ENCODE data around the gene SLC26A2.
"Not testable (repeated sequence)": the region's sequence is repeated elsewhere in the genome, so short reads cannot be mapped to it uniquely, and the experiment has no call there.

Gene SLC26A2

DNA sequence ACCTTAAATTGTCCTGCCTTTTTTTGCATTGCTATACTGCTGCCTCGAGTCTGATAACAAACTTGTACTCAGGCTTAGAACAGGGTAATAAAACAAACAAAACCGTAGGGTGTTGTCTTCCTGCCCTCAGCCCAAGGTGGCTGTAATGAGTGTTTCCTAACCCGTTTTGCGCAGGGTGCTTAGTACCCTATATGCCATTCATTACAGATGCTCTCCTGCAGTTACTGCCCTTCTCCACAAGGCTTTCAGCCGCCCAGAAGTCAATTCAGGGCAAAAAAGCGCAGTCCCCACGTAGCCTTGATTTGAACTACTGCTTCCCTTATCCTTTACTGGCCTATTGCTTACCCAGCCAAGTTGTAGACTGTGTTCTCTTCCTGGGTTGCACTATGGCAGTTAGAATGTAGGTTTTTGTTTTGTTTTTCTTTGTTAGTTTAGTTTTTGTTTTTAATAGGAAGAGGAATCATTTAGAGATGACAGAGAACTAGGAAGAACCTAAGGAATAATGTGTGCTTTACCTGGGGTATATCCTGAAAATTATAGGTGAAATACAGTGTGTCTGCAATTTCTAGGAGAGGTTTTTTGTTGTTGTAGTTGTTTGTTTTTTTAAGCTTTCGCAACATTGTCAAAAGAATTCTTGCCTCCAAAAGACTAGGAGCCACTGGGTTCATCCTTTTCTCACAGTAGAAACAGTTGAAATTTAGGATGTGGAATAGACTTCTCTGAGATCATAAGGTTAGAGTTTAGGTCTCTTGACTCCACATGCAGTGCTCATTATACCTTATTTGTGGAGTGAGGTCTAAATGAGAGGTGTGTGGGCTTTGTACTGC lies 41.3 kb downstream of the SLC26A2 start:
- DNase-seq (ENCODE audit: low spot score) = peak; percentile 79

DNA sequence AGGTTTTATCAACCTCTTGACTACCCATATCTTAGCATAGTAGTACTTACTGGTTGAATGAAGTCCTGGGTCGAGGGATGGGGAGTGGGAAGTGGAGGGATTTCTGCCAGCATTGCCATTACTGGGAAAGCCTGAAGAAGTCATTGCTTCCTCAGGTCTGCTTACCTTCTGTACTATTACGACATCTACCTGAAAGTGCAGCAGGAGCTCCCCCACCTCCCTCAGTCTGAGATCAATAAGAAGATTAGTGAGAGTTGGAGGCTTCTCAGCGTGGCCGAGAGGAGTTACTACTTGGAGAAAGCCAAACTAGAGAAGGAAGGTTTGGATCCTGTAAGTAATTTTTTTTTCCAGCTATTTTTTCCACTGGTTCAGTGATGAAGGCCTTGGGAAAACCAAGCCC lies 45.8 kb downstream of the SLC26A2 start:
- no peak for DNase-seq (ENCODE audit: low spot score)

DNA sequence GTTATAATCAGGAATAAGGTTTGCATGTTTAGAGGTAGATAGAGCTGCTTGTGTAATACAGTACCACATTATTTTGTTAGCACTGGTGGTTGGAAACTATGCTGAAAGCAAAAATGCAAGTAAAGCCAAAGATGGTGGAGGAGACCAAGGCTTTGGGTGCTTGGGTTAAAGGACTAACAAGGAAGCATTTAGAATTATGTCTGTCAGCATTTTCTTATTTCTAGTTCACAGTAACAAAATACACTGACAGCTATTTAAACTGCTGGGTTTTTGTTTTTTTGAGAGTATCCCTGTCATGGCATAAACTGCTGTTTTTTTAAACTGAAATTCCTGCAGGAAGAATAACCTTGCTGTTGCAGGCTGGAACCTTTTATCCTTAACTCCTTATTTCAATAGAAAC lies 46.5 kb downstream of the SLC26A2 start:
- no peak for DNase-seq (ENCODE audit: low spot score)

DNA sequence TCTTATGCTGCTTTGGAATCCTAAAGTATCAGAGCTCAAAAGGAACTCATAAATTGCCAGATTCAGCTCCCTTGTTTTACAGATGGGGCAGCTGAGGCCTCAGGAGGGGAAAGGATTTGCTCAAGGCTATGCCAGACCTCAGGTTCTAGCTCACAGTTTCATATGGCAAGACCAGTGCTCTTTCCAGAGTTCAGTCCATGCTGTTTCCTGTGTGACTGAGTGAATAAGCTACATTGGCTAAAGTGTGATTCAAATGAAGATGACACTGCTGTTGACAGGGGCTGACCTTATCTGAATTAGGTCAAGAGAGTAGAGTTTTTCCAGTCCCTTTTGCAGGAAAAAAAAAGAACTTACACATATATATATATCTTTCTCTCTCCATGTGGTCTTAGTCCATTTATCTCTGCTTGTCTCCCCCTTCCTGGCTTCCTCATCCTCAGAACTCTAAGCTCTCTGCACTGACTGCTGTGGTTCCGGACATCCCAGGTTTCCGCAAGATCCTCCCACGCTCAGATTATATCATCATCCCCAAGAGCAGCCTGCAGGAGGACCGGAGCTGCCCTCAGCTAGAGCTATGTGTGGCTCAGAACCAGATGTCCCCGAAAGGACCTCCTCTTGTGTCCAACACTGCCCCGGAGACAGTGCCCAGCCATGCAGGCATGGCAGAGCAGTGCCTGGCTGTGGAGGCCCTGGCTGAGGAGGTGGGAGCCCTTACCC lies 49.3 kb downstream of the SLC26A2 start:
- no peak for DNase-seq (ENCODE audit: low spot score)

DNA sequence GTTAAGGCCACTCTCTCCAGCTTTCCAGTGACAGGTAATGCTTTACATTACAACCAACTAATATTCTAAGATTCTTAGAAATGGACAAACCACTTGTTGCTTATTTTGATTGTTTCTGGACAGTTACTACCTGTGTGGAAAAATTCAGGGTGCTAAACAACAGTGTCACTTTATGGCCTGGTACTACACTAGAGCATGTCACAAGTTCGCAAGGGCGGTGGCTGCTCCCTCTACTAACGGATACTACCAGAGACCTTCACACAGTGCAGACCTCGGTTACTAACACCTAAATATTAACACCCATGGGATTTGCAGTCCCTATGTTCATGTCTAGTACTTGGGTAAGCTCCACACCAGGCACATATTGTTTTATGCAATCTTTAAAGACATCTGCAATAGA lies 53.4 kb downstream of the SLC26A2 start:
- DNase-seq (ENCODE audit: low spot score) = no peak

DNA sequence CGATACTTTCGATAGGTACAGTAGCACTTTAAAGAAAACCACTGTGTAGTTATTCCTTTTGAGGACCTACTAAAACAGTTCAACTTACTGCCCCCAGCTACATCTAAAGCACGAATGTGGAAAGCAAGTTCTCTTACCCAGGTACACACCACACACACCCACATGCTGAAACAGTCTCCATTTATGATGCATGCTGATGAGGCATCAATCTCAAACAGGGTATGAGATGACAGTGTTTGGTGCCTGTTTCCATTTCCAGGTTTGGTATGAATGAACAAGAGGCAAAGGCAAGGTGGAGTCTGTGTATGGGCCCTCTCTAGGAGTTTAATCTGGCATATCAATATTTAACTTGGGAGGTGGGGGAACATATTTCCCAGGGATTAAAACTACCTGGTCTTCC lies 53.9 kb downstream of the SLC26A2 start:
- no peak for DNase-seq (ENCODE audit: low spot score)

DNA sequence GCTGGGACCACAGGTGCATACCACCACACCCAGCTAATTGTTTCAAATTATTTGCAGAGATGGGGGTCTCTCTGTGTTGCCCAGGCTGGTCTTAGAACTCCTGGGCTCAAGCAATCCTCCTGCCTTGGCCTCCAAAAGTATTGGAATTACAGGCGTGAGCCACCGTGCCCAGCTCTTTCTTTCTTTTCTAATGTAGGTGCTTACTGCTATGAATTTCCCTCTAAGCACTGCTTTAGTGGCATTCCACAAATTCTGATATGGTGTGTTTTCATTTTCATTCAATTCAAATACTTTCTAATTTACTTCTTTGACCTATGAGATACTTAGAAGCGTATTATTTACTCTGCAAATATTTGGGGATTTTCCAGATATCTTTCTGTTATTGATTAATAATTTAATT lies 54.9 kb downstream of the SLC26A2 start:
- no peak for DNase-seq (ENCODE audit: low spot score)

DNA sequence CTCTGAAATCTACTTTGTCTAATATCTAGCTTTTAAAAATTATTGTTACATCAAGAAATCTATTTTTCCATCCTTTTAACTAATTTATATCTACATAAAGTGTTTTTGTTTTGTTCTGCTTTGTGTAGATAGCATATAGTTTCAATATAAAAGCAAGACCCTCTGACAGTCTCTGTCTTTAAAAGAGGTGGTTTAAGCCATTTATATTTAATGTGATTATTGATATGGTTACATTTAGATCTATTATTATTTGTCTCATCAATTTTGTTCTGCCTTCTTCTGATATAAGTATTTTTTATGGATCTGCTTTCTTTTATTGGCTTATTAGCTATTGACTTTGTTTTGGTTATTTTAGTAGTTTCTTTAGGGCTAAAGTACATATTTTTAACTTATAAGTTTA lies 56.0 kb downstream of the SLC26A2 start:
- no peak for DNase-seq (ENCODE audit: low spot score)

DNA sequence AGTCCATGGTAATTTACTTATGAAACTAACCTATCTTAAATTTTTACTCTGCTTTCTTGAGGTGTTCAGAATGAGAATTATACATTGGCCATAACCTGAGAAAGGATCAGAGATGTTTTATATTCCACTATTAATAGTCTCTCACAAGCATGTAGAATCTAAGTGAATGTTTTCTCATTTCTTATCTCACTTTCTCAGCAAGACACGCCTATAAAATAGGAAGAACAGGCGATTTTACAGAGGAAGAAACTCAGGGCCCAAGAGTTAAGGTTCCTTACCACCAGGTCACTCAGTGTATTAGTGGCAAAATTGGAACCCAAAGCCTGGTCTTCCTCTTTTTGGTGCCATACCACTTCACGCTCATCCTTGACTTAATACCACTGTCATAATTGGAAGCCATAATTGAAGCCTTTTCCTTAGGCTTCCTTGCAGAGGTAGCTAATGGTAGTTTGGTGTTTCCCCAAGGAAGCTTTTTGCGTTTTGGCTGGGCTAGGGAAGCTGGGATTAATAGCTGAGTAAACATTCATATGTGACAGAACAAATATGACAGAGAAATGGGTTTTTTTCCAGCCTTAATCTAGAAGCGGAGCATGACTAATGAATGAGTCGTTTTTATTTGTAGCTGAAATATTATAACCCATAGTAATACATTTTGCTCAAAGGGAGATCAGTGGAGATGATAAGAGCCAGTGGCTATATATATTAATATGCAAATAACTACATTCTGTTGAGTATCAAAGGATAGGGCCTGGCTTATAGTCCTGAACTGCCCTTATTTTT lies 56.9 kb downstream of the SLC26A2 start:
- no peak for DNase-seq (ENCODE audit: low spot score)

DNA sequence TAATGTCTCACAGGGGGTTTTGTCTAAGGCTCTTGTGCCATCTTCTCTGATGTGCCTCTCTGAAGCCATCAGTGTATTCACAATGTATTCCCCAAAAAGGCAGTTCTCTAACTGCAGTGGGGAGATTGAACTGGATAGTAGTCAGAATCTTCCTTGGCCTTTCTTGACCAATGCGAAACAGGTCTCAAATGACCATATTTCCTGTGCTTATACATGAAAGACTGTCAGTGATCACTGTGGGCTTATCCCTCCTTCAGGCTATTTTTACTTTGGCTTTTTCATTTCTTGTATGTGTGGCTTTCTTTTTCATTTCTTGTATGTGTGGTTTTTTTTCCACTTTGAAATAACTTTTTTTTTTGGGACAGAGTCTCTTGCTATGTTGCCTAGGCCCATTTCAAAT lies 59.7 kb downstream of the SLC26A2 start:
- DNase-seq (ENCODE audit: low spot score) = no peak

DNA sequence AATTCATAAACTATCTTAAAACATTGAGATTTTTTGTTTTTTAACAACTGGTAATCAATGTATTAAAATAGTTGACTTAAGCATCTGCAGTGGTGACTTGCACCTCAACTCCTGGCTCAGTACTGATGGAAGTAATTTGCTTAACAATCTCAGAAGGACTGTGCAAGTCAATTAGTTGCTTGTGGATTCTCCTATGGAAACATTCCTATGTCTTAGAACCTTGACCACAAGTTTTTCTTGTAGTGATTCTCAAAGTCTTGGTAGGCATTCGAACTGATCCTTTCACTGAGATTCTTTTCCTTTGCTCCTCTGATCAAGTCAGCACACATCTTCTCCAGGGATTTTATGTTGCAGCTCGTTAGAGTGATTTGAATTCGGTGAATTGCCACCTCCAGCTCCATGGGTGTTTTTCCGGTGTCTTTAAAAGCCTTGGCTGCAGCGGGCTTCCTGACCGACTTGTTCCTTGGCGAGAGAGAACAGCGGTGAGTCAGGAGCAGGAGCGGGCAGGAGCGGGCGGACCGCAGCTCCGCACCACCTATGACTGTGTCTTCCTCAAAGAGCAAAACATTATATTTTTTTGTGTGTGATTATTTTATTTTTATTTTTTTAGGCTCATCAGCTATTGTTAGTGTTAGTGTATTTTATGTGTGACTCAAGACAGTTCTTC lies 61.1 kb downstream of the SLC26A2 start:
- DNase-seq (ENCODE audit: low spot score) = peak; percentile 53

DNA sequence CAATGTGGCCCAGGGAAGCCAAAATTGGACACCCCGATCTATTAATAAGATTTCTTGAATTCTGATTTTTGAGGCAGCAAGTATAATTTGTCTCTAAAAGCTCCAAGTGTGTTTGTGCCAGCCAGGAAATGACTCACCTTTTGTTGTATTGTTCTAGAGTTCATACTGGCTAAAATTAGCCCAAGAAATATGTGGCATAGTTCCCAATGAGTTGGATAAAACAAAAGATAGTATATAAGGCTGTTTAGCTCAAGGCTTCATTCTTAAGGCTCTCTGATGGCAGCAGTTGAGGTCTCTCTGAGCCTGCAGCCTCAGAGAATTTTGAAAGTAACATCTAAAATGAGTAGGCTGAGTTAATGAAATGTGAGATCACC lies 61.6 kb downstream of the SLC26A2 start:
- DNase-seq (ENCODE audit: low spot score) = peak; percentile 86

DNA sequence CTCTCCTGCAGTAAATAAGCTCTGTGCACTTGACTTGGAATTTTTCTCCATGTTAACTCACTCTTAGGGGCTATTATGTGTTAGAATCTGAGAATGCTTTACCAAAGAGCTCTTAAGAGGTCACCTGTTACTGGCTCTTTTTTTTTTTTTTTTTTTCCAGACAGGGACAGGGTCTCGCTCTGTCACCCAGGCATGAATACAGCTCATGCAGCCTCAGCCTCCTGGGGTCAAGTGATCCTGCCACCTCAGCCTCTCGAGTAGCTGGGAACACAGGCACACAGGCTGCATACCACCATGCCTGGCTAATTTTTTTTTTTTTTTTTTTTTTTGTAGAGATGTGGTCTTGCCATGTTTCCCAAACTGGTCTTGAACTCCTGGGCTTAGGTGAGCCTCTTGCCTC lies 62.1 kb downstream of the SLC26A2 start:
- peak; percentile 84 for DNase-seq (ENCODE audit: low spot score)

DNA sequence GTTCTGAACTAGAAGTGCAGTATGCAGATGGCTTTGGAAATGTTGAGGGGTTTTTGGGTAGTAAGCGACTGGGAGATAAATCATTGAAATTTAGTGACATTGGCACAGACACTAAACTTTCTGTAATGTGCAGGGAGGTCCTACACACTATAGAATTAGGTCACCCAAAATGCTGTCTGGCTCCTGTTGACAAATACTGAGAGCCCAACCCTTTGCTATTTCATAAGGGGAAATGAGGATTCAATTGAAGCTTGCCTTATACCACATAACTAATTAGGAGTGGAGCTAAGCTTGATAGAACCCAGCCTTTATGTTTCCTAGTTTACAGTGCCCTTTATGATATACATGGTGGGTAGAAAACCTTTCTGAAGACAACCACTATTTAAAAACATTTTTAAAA lies 62.6 kb downstream of the SLC26A2 start:
- DNase-seq (ENCODE audit: low spot score) = no peak

DNA sequence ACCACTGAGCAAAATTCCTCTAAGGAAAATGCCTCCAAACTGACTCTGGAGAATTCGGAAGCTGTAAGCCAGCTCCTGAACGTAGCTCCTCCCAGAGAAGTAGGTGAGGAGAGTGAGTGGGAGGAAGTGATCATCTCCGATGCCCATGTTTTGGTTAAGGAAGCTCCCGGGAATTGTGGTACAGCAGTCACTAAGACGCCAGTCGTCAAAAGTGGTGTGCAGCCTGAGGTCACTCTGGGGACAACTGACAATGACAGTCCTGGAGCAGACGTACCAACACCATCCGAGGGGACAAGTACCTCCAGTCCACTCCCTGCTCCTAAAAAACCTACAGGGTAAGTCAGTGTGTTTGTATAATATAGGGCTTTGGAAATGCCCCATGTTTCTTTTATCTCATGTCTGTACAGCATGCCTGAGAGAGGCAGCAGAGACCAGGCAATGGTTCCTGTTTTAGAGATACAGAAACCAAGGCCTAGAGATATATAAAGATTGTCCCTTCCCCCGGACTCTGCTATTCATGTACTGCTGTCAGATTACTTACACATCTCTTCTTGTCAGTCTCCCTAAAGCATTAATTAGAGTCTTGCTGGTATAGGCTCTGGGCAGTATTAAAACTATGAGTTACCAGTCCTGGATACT lies 63.9 kb downstream of the SLC26A2 start:
- no peak for DNase-seq (ENCODE audit: low spot score)

DNA sequence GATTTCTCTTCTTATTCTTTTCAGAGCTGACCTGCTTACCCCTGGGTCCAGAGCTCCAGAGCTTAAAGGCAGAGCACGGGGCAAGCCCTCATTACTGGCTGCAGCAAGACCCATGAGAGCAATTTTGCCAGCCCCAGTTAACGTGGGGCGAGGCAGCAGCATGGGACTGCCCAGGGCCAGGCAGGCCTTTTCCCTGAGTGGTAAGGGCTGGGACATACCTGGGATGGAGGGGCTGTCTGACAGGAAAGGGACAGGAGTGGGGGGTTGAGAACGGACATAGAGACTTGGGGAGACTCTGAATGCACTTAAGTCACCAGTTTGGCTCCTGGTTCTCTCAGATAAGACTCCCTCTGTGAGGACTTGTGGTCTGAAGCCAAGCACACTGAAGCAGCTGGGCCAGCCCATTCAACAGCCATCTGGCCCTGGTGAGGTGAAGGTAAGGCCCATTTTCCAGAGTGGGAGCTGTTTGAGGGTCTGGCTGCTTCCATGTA lies 66.2 kb downstream of the SLC26A2 start:
- no peak for DNase-seq (ENCODE audit: low spot score)

DNA sequence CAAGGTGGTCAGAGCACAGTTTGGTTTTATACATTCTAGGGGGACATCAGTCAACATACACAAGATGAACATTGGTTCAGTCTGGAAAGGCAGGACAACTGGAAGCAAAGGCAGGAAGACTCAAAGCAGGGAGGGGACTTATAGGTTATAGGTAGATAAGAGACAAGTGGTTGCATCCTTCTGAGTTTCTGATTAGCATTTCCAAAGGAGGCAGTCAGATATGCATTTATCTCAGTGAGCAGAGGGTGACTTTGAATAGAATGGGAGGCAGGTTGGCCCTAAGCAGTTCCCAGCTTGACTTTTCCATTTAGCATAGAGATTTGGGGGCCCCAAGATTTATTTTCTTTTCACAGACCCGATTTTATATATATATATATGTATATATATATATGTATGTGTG lies 67.5 kb downstream of the SLC26A2 start:
- DNase-seq (ENCODE audit: low spot score) = not testable (repeated sequence)

DNA sequence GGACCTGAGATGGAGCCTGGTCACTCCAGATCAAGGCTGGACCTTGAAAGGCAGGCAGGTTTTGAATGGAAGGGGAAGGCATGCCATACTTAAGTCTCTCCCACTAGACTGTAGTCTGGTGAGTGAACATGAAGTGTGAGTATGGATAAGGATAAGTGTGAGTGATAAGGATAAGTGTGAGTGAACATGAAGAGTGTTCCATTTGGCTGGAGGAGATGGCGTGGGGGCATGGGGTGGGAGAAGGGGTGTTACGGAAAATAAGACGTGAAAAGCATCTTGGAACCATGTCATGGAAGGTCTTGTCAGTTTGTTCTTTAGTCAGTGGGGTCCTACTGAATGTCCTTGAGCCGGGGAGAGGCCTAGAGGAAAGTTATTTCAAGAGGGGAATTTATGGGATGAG lies 72.8 kb downstream of the SLC26A2 start:
- DNase-seq (ENCODE audit: low spot score) = no peak

DNA sequence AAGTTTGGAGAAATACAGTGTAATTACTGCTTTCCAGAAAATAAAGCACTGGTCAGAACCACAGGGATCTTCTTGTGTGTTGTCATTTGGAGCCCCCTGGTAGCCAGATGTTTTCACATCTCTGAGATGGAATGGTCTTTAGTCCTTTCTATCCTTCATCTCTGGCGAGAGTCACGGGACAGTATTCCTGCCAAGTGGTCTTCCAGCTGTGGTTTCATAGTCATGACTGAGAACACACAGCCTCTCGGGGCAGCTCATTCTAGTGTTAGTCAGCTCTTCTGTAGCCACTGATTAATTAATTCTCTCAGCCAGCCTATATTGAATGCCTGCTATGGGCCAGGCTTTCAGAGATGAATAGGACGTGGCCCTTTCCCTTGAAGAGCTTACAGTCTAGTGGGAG lies 74.1 kb downstream of the SLC26A2 start:
- peak; percentile 34 for DNase-seq (ENCODE audit: low spot score)

DNA sequence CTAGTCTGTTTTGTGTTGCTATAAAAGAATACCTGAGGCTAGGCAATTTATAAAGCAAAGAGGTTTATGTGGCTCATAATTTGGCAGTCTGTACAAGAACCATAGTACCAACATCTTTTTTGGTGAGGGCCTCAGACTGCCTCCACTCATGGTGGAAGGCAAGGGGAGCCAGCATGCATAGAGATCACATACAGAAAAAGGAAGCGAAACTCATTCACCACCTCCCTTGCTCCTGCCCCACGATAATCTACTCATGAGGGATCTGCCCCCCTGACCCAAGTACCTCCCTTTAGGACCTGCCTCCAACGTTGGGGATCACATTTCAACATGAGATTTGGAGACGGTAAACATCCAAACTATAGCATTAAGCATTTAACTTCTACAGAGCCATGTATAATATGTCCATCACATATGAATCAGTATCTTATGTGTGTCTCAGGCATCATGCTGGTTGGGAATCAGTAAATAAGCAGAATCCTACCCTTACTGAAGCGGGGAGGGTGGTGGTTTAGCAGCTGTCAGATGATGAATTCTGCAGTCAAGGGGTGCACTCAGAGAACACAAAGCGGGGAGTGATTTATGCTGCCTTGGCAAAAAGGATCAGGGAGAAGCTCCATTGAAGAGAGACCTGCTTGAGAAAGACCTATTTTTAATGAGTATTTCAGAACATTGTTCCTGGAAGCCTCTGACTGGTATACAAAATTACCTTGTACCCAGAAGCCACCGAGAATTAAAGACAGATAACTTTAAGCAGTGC lies 74.8 kb downstream of the SLC26A2 start:
- DNase-seq (ENCODE audit: low spot score) = no peak

DNA sequence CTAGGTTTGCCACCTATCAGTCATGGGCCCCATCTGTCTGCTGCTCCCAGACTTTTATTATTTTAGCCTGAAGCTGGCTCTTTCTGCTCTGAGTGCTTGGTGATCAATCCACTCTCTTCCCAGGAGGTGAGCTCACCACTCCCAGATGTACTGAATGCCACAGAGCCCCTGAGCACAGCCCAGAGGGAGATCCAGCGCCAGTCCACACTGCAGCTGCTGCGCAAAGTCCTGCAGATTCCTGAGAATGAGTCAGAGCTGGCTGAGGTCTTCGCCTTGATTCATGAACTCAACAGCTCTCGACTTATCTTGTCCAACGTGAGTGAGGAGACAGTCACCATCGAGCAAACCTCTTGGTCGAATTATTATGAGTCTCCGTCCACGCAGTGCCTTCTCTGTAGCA lies 76.0 kb downstream of the SLC26A2 start:
- DNase-seq (ENCODE audit: low spot score) = peak; percentile 37

Data from kidney tubule cell (primary cell).